GM21447 (cell line): ENCODE data around the gene PLEKHG2.

Experiments used
- ATAC-seq: cut with Tn5 transposase; IDR thresholded peaks from one replicate; pipeline ENCODE4 v1.9.1; 2021; ENCODE audit not compliant: unreplicated experiment

The PLEKHG2 gene

DNA sequence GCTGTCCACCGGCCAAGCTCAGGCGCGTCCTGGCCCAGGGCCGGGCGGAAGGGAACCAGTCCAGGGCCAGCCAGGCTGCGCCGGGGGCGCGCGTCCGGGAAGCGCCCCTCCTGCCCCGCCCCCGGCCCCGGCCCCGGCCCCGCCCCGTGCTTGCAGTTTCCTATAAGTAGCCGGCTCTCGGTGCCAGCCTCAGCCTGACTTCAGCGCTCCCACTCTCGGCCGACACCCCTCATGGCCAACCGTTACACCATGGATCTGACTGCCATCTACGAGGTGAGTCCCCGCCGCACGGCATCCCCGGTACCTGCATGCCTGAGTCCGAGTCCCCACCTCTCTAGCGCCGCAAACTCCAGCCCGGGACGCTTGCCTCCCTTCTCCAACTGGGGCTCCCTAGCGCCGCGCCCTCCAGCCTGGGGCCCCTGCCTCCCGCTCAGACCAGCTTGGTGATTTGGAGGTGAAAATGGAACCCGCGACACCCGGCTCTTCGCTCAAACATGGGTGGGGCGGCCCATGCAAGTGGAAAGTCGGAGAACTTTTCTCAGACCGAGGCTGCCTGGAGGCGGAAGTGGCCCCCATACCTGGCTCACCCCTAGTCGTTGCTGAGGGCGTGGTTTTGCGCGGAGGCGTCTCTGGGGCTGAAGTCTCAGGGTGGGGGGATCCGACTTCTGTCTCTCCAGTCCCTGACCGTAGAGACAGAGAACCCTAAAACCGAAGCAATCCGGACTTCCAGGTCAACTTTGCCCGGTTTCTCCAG lies 5.6 kb upstream of the PLEKHG2 start, which contains the start of gene ZFP36:
Gene ZFP36, plus strand, starts transcription at position 192 of the 754 bp plus-strand sequence. Its CDS starts 58 bp downstream, at position 250.
- ATAC-seq, result no peak

DNA sequence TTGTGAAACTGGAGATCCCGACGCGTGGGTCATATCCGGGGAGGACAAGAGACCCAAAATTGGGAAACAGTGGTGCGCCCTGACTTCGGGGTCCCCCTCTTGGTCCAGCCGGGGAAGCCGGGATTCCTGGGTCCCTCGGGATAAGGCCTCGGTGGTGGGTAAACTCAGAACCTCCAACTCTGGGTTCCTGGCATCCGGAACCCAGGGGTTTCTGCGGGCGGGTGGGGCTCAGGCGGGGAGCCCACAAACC lies 5.1 kb upstream of the PLEKHG2 start:
- ATAC-seq, result no peak

DNA sequence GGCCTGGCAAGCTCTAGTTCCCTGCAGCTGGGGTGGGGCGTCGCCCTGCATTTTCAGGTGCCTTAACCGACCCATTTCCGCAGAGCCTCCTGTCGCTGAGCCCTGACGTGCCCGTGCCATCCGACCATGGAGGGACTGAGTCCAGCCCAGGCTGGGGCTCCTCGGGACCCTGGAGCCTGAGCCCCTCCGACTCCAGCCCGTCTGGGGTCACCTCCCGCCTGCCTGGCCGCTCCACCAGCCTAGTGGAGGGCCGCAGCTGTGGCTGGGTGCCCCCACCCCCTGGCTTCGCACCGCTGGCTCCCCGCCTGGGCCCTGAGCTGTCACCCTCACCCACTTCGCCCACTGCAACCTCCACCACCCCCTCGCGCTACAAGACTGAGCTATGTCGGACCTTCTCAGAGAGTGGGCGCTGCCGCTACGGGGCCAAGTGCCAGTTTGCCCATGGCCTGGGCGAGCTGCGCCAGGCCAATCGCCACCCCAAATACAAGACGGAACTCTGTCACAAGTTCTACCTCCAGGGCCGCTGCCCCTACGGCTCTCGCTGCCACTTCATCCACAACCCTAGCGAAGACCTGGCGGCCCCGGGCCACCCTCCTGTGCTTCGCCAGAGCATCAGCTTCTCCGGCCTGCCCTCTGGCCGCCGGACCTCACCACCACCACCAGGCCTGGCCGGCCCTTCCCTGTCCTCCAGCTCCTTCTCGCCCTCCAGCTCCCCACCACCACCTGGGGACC lies 4.6 kb upstream of the PLEKHG2 start:
- ATAC-seq, result no peak

DNA sequence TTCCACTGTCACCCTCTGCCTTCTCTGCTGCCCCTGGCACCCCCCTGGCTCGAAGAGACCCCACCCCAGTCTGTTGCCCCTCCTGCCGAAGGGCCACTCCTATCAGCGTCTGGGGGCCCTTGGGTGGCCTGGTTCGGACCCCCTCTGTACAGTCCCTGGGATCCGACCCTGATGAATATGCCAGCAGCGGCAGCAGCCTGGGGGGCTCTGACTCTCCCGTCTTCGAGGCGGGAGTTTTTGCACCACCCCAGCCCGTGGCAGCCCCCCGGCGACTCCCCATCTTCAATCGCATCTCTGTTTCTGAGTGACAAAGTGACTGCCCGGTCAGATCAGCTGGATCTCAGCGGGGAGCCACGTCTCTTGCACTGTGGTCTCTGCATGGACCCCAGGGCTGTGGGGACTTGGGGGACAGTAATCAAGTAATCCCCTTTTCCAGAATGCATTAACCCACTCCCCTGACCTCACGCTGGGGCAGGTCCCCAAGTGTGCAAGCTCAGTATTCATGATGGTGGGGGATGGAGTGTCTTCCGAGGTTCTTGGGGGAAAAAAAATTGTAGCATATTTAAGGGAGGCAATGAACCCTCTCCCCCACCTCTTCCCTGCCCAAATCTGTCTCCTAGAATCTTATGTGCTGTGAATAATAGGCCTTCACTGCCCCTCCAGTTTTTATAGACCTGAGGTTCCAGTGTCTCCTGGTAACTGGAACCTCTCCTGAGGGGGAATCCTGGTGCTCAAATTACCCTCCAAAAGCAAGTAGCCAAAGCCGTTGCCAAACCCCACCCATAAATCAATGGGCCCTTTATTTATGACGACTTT lies 3.9 kb upstream of the PLEKHG2 start:
- no peak for ATAC-seq

DNA sequence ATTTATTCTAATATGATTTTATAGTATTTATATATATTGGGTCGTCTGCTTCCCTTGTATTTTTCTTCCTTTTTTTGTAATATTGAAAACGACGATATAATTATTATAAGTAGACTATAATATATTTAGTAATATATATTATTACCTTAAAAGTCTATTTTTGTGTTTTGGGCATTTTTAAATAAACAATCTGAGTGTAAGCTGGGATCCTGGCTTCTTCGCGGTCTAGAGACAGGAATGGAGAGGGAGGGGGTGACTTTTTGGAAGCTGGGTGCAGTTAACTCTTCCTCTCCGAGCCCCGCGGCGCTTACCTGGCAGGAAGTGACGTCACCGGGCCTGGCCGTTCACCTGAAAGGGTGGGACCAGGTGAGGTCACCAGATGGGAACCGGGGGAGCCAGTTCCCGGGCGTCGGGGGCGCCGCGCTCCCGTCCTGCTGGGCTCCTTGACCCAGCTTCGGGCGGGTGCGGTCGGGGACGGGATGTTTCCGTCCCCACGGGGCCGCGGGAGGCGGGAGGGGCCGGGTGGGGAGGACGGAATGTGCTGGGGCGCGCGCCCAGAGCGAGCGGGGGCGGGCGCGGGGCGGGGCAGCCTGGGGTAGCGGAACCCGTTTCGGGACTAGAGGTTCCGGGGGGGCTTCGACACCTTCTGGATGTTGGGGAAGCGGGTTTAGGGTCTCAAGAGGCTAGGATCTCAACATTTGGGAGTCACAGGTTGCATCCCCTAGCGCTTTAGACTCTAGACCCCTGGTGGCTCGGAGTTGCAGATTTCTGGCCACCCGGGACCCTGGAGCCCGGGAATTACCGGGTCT lies 3.1 kb upstream of the PLEKHG2 start:
- no peak for ATAC-seq

DNA sequence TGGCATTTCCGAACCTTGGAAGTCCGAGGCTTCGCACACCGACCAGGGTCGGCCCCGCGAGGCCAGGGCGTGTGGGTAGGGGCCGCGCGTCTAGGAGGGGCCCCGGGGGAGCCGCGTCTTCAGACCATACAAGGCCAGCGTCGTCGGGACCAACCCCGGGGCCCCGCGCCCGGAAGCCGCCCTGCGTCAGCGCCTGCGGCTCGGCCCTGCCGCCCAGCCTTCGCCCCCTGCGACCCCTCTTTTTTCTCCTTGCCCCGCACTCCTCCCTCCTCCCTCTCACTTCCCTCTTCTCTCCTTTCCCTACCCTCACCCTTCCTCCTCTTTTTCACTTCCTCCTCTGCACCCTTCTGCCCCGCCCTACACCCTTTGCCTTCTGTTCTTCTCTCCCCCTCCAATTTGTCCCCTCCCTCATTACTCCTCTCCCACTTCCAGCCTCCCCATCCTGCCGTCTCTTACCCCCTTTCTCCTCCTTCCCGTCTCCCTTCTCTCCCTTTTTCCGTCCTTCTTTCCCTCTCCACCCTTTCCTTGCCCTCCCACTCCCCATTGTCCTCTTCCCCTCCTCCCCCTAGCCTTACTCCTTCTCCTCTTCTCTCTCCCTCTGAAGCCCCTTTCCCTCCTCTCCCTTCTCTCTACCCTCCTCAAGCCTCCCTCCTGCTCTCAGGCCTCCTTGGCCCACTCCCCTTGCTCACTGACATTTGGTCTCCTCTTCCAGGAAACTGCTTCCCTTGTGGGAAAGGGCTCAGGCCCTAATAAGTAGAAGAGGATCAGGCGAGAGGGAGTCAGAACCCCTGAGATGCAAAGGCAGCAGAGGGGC lies 2.2 kb upstream of the PLEKHG2 start:
- no peak for ATAC-seq

DNA sequence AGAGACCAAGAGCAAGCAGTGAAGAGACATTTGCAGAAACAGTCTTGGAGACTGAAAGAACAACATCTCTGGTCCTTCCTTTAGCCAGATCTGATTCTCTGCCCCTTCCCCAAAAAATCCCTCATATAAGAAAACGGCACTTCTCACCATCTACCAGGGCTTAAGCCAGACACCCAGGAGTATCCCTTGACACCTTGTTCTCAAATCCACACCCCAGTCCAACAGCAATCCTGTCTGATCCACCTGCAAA lies 1.7 kb upstream of the PLEKHG2 start:
- ATAC-seq, result no peak

DNA sequence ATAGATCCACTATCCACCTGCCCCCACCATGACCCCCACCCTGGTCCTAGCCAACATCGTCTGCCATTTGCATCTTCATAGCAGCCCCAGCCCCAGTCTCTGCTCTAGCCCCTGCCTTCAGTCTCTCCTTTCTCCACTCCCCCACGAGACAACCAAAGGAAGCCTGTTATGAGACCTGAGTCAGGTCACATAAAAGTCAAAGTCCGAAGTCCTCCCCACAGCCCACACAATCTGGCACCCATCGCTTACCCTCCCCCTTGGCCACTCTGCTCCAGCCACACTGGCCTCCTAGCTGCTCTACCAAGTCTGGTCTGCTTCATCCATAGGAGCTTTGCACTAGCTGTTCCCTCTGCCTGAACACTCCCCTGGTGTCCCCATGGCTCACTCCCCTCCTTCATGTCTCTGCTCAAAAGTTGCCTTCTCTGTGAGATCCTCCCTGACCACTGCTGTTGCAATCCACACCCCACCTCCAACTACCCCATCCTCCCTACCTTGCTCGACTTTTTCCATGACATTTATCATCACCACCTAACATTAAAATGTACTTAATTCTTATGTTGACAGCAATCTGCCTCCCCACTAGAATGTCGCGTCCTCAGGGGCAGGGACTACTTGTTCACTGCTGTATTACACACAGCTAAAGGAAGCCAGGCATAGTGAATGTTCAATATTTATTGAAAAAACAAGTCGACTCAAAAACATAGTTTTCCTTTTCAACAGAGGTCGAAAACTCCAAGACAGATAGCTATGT lies 1.2 kb upstream of the PLEKHG2 start:
- no peak for ATAC-seq

DNA sequence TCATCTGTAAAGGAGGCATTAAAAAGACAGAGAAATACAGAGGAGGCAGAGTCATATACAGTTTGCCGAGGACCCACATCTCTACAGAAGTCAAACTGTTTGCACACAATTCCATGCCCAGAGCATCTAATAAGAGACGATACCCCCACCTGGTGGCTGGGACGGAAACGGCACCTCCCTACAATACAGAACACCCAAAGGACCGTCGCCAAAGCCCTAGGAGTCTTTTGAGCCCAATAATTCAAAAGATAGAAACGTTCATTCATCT lies 703 bp upstream of the PLEKHG2 start:
- peak; percentile 17 for ATAC-seq

DNA sequence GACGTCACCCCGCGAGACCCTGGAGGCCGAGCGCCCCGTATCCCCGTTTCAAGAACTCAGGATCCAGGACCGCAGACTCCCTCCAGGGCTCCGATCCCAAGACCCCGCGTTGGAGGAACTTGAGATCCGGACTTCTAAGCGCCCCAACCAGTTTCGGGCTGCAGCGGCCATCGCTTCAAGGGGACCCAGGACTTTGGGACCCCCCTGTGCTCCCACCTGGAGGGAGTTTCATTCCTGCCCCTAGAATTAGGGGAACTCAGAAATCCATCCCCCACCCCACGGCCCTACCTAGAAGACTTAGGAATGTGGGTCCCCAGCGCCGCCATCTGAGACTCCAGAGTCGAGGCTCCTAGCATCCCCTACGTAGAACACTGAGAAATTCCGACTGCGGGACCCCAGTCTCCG lies 400 bp downstream of the PLEKHG2 start:
- no peak for ATAC-seq

DNA sequence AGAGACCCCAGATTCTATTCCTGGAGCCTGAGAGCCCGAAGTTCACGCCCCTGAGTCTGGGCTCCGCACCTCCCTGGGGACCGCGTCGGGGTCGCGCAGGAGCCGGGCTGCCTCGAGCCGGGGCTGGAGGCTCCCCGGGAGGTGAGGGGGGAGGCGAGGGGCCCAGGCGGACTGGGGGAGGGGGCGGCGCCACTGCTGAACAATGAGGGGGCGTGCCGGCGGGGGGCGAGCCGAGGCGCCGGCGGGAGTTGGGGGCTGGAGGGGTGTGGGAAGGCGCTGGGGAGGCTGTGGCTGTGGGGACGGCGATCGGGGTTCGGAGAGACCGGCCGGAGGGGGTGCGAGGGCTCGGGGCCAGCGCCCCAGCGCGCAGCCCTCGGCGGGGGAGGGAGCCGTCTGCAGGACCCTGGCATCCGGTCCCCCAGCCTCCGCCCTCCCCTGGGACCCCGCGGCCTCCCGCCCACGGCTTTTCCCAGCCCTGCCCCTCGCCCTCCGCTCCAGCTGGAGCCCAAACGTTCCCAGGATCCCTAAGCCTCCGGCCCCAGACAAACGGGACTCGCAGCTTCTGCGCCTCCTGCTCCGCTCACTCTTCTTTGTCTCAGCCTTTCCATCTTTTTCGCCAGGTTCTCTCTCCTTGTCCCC lies 922 bp downstream of the PLEKHG2 start:
- no peak for ATAC-seq

DNA sequence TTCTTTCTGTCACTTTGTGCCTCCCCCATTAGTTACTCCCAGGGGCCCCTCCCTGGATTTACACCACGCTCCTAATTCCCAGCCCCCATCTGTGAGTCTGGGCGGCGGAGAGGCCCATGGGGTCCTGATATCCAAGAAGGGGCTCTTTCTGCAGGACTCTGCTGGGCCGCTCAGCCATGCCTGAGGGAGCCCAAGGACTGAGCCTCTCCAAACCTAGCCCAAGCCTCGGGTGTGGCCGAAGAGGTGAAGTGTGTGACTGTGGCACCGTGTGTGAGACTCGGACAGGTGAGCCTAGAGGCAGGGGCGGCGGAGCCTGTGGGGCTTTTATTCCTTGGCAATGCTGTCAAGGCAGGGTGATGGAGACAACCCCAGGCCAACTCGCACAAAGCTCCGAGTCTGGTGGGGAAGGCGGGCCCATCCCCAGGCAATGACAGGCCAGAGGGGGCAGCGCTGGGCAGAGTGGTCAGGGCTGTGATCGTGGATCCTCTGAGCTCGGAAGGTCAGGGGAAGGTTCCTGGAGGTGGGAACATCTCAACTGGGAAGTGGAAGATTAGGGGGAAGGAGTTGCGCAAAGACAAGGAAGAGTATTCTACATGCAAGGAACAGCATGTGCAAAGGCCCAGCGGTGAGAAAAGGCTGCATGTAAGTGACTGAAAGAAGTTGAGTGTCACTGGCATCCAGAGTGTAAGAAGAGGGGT lies 1.6 kb downstream of the PLEKHG2 start:
- ATAC-seq, result no peak

DNA sequence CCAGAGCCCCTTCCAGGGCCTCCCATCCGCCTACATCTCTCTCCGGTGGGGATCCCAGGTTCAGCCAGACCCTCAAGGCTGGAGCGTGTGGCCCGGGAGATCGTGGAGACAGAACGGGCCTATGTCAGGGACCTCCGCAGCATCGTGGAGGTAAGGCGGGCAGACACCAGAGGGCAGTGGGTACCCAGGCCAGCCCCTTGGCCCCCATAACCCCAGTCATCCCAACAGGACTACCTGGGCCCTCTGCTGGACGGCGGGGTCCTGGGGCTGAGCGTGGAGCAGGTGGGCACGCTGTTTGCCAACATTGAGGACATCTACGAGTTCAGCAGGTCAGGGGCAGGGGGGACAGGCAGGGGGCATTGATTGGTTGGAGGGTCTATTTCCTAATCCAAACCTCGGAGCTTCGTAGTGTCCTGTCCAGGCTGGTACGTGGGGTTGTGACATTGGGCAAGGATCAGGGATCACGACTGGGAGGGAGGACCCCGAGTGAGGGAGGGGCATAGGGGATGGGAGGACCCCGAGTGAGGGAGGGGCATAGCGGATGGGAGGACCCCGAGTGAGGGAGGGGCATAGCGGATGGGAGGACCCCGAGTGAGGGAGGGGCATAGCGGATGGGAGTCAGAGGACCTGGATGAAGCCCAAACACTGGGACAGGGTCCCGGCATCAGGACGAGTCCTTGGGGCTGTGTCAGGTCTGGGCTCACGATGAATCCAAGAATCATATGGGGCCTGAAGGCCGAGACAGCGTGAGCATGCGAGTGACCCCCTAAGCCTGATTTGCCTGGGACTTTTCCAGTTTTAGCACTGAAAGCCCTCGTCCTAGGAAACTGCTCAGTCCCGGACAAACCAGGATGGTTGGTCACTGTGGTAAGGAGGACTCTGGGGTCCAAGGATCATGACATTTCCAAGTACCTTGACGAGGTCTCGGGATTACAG lies 2.9 kb downstream of the PLEKHG2 start:
- no peak for ATAC-seq

DNA sequence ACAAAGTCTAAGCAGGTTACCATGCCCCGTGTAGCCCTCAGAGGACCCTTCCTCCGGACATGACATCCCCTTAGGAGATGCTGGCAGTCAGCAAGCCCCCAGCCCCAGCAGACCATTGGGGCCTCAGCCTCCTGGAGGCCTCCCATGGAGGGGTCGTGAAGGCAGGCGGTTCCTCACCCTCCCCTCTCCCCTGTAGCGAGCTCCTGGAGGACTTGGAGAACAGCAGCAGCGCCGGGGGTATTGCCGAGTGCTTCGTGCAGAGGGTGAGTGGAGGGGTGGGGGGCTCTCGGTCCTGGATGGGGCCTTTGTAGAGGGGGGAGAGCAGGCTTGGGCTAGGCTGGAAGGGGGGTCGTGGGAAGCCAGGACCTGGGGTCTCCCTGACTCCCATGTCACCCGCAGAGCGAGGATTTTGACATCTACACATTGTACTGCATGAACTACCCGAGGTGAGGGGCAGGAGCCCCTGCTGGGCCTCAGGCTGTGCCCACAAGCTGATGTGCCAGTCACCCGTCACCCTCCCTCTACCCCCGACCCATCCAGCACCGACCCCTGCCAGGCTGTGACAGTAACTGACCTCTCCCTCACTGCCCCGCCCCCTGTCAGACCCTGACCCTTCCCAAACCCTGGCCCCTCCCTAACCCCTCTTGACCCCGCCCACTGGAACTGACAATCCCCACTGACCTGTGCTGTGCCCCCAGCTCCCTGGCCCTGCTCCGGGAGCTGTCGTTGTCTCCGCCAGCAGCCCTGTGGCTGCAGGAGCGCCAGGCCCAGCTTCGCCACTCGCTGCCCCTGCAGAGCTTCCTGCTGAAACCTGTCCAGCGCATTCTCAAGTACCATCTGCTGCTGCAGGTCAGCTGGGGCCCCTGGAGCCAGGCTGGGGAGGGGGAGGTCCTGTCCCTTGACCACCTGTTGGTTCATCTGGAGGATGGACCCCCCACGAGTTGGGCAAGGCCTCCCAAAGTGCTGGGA lies 4.0 kb downstream of the PLEKHG2 start:
- ATAC-seq, result no peak

DNA sequence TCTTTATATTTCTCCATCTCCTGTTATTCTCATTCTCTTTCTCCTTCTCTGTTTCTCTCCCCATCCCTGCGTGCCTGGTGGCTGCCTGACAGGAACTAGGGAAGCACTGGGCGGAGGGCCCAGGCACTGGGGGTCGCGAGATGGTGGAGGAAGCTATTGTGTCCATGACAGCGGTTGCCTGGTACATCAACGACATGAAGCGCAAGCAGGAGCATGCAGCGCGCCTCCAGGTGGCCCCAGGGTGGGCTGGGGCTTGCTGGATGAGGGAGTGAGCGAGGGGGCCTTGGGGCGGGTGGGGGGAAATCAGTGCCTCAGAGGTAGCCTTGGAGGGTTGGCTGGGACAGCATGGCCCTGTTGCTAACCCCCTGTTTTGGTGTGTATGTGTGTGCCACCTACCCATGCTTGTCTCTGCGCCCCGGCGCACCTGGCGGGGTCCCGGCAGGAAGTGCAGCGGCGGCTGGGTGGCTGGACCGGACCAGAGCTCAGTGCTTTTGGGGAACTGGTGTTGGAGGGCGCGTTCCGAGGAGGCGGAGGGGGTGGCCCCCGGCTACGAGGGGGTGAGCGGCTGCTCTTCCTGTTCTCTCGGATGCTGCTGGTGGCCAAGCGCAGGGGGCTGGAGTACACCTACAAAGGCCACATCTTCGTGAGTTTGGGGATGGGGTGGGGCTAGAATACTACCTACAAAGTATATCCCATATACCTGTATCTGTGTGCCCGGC lies 5.2 kb downstream of the PLEKHG2 start:
- ATAC-seq, result no peak

DNA sequence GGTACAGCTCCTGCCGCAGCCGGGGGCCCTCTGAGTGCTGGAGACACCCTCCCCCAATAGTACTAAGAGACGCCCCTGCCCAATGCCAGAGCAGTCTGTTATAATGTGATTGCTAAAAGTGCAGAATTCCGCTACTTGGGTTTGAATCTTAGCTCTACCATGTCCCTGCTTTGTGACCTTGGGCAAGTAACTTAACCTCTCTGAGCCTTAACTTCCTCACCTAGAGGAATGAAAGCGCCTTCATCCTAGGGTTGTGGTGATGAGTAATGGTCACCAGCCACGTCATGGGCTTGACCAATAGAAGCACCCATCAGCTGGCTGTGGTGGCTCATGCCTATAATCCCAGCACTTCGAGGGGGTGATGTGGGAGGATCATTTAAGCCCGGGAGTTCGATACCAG lies 6.5 kb downstream of the PLEKHG2 start:
- ATAC-seq, result no peak
